Measurements from ENCODE around the gene GARNL3.

DNA sequence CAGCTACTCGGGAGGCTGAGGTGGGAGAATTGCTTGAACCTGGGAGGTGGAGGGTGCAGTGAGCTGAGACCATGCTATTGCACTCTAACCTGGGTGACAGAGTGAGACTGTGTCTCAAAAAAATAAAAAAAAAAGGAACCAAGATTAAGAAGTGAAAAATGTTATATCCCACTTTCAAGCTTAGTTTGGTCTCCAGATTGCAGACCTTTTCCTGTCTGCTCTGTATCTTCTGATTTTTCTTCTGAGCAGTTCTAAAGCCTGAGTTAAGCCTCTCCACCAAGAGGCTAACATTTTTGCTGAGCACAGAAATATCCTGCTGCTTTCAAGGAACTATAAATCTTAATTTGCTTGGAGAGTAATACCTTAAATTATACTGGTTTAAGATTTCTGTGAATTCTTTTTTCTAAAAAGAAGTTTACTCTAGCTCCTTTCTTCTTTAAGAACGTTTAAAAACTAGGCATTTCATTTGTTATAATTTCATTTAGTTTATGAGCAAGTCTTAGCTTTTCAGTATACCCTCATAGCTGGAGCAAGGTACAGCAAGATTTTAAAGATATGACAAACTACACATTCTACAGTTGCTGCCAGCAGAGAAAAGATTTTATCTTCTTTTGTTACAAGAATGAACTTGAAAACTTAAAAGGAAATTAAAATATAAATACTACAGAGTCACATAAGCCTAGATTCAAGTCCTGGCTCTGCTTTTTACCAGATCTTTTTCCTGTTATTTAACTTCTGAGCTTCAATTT lies 55.0 kb downstream of the GARNL3 start:
- TF ChIP-seq, protein P1, sequence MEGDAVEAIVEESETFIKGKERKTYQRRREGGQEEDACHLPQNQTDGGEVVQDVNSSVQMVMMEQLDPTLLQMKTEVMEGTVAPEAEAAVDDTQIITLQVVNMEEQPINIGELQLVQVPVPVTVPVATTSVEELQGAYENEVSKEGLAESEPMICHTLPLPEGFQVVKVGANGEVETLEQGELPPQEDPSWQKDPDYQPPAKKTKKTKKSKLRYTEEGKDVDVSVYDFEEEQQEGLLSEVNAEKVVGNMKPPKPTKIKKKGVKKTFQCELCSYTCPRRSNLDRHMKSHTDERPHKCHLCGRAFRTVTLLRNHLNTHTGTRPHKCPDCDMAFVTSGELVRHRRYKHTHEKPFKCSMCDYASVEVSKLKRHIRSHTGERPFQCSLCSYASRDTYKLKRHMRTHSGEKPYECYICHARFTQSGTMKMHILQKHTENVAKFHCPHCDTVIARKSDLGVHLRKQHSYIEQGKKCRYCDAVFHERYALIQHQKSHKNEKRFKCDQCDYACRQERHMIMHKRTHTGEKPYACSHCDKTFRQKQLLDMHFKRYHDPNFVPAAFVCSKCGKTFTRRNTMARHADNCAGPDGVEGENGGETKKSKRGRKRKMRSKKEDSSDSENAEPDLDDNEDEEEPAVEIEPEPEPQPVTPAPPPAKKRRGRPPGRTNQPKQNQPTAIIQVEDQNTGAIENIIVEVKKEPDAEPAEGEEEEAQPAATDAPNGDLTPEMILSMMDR (IDR thresholded peaks at IDR 0.05), result no peak
- TF ChIP-seq POLR2A (IDR thresholded peaks at IDR 0.05), result no peak

All from right lobe of liver (tissue), 4 donors.